Amygdala (tissue), 56 donors: ENCODE results near the gene ADGRV1.
A peak's percentile ranks its signal among the peaks of the same experiment; 100 is the strongest.
"Not testable (repeated sequence)": the region's sequence is repeated elsewhere in the genome, so short reads cannot be mapped to it uniquely, and the experiment has no call there.

Experiments
- DNase-seq, 56 donors: peaks; one replicate each; lab custom pipeline; 2025; lab: John Stamatoyannopoulos, UW

The ADGRV1 gene

DNA sequence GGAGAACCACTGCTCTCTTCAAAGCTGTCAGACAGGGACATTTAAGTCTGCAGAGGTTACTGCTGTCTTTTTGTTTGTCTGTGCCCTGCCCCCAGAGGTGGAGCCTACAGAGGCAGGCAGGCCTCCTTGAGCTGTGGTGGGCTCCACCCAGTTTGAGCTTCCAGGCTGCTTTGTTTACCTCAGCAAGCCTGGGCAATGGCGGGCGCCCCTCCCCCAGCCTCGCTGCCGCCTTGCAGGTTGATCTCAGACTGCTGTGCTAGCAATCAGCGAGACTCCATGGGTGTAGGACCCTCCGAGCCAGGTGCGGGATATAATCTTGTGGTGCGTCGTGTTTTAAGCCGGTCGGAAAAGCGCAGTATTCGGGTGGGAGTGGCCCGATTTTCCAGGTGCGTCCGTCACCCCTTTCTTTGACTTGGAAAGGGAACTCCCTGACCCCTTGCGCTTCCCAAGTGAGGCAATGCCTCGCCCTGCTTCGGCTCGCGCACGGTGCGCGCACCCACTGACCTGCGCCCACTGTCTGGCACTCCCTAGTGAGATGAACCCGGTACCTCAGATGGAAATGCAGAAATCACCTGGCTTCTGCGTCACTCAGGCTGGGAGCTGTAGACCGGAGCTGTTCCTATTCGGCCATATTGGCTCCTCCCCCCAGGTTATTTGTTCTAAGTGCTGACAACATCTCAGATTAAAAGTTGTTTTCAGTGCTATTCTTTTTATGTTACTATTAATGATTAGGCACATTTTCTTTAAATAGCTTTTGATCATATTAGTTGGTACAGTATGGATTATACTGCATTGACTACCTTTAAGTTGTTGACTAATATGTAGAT is 370.6 kb downstream of the ADGRV1 start:
- DNase-seq = not testable (repeated sequence)

DNA sequence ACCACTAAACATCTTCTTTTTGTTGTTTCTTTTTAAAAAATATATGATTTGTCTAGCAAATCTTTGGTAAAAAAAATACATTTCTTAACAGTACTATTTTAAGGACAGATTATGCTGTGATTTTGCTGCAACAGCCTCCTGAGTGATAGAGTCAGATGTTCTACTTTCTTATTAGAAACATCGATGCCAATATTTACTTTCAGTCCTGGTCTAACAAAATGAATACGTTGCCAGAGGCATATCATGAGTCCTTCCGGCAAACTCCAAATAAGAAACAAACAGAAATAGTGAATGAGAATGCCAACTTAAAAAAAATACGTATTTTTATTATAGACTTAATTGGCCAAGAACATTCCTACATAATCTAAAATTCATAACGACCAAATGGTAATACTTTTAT is 371.5 kb downstream of the ADGRV1 start:
- no peak for DNase-seq

DNA sequence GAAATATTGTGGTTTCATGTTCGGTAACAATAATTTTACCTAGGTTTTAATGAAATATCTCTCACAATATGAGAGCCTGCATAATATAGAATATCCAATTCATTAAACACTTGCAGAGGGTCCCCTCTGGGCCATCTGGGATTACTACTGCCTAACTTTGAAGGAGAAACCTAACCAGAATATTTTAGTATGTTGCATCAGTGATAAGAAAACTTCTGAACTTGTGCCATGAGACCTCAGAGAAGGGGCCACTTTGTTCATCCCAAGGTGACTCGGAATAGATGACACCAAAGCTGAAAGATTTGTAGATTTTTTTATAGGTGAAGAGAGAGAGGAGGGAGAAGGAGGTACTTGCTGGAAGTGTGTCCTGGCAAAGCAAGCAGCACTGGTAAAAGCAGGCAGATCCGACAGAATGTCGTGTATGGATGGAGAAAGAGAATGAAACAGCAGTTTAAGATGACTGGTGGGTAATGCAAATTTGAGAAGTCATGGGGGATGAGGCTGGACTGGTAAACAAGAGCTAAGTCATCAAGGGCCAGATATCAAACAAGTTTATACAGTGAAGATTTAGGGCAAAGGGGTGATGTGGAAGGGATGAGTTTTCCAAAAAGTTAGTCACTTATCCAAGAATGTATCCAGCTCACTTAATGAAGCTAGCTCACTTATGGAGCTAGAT is 372.3 kb downstream of the ADGRV1 start:
- no peak for DNase-seq

DNA sequence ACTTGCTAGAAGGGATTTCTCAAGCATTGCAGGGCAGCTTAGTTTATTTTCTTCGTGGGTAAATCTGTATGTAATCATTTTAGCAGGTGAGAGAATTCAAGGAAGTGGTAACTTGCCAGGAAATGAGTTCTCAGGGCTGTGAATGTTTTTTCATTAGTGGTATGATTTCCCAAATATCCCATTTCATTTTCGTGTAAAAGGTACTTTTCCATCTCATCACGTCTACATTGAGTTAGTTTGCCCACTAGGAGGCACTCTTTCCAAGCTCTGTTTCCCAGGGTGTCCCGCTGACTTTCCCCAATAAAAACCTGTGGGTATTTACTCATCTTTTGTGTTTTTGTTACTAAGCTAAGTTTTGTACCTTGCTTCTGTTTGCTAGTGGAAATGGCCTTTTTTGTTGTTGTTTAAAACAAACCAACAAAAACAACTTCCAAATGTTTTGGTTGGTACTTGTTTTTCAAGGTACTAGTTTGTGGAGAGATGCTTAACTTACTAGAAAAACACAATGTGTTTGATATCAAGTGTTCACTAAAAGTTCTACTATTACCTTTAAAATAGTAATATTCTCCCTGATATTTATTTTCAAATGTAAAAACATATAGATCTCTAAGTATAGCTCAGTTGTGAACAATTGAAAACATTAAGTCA is 373.6 kb downstream of the ADGRV1 start:
- DNase-seq = peak in 5 of 56 donors; percentile 0 to 26 (median 5)

DNA sequence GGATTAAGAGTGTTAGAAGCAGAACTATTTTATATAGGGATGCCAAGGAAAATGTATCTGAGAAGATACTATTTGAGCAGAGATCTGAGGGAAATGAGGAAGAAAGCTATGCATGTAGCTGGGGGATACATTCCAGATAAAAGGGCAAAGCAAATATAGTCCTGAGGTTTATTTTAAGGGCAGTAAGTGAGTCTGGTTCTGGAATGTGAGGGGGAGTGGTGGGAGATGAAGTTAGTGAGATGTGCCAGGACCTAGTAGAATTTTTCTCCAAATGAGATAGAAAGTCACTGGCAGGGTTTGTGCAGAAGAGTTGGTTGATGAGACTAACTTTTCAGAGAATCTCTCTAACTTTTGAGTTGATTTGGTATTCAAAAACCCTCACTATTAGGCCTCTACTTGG is 374.7 kb downstream of the ADGRV1 start:
- no peak for DNase-seq

DNA sequence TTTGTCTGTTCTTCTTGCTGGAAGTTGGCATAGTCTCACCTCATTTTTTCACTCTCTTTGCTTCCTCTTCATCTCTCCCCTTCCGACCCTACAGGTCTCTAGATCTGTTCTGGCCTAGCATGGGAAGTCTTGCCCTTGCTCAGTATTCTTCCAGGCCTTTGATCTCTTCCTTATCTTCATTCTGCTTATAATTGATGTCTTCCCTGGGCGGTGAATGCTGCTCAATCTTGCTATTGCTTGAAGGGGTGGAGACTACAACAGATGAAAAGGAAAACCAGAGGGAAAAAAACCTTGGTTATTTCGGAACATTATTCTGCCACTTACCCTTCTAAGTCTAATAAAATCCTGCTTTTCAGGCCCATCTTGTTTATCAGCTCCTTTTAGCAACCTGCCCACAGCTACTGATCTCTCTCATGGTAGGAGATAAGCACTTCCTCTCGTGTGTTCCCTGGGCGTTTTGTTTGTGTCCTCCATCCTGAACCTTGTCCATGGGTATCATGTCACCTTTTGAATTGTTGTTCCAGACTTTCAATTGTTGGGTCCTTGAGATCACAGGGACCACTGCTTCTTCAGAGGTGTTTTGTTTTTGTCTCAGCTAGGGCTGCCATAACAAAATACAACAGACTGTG is 375.6 kb downstream of the ADGRV1 start:
- no peak for DNase-seq

DNA sequence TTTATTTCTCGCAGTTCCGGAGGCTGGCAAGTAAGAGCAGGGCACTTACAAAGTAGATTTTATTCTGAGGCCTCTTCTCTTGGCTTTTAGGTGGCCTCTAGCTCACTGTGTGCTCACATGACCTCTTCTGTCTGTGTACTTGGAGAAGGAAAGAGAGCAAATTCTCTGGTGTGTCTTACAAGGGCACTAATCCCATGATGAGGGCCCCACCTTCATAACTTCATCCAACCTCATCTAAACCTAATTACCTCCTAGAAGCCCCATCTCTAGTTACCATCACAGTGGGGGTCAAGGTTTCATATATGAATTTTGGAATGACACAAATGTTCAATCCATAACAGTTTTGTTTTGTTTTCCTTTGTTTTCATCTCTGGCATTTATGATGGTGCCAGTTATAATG is 376.1 kb downstream of the ADGRV1 start:
- DNase-seq = no peak

DNA sequence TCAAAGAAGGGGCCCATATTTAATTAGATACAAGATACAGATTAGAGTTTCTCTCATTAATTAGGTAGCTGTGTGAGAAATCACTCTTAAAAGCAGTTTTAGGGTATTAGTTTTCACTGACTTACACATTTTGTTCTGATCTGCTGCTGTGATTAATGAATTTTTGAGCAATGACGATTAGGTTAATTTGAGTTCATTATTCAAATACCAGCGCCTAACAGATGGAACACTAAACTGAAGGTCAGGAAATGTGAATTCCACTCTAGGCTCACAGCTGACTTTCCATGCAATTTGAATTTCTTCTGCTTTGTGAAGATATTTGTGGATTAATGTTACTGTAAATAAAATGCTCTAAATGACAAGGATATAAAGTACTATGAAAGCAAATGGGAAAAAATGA is 380.6 kb downstream of the ADGRV1 start:
- DNase-seq = no peak

DNA sequence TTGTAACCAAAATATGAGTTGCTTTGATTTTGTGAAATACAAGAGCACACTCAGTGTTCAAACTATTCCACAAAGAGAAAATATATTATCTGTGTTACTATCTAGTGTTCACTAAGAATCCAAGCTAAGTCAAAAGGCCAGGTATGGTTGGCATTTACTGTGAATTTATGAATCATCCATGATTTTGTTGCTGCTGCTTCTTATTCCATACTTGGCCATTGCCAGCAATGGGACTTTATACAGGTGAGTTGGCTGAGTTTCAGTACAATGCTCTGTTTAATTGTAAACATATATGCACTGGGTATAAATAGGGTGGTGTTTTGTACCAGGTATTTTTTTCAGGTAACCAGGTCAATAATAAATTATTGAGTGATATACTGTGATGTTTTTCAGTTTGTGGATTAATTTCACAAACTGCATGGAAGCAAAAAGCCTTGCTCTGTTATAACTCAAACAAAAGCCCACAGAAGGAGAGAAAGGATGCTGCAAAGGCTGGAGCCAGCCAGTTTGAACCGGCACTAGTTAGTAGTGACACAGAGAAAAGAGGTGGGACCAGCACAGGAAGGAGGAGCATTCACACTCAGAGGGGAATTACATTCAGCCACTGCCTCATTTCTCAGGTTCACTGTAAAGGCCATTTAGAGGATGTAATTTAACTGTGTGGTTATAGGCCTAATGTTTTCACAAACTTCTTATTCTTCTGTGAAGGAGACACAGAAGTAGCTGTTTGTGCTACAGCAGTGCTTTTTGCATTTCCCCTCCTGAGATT is 381.8 kb downstream of the ADGRV1 start:
- DNase-seq = peak in 5 of 56 donors; percentile 0 to 58 (median 4)

DNA sequence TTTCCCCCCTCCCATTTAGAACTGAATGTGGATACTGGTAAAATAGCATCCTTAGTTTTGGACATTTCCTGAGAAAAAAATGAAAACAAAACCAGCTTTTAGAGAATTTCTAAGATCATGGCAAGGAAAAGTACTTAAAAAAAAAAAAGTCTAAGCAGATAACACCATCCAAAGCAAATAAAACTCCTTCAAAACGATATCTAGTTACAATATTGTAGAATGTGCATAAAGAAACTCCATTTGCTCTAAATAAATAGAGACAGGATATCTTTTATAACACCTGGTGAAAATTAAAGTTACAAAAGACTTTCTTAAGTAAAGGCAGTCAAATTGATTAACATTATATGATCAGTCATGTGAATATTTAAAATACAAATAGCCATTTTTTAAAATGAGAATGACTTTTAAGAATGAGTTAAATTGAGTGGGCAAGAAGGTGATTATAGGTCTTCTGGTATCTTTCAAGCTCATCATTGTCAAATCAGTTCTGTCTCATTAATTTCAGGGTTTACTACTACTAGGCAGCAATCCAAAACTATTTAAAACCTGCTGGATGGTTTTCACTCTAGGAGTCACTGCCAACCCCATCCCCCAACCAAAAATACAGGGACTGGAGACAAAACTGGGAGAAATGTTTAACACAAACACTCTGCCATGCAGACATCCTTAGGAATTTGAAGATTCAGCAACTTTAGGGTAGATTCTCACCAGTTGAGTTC is 382.6 kb downstream of the ADGRV1 start:
- DNase-seq = no peak

DNA sequence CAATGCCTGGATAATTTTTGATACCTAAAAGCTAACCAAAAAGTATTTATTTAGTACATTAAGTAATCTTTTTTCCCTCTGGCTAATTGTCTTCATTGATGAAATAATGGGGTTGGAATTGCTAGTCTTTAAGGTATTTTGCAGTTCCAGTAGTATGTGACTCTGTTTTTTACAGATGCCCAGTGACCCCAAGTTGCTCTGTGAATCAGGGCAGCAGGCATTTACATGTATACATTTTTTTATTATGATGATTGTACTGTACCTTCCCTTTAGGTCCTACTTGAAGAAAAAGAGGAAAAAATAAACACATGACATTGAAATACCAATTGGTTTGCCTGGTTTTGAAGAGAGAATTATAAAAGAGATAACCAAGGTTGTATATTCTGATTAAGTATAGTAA is 385.5 kb downstream of the ADGRV1 start:
- DNase-seq = no peak

DNA sequence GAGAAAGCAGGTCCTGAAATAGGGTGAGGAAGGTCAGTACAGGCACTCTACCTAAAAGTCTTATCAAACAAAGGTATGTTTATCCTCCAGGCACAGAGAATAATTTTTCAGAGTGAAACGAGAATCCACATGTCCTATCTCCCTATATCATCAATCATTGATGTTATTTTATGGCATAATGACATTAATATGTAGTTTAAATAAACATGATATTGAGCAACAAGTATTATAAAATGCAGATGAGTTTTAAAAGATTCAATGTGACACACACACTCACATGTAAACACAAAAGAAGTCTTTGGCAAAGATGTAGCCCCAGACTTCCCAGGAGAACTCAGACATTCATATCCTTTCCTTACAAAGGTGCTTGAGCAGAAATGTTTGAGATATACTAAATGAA is 389.1 kb downstream of the ADGRV1 start:
- DNase-seq = no peak

DNA sequence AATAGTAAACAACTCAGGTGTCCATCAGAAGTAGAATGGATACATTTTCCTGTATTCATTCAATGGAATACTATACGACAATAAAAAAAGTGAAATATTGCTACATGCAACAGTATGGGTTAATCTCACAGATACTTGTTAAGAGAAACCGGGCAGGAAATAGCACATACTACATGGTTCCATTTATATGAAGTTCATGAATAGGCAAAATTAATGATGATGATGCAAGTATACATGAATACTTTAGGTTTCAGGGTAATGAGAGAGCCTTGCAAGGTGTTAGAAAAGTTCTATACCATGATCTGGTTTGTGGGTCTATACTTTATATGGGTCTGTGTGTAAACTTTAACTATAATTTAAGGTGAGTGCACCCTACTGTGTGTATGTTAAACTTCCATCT is 390.4 kb downstream of the ADGRV1 start:
- DNase-seq = no peak

DNA sequence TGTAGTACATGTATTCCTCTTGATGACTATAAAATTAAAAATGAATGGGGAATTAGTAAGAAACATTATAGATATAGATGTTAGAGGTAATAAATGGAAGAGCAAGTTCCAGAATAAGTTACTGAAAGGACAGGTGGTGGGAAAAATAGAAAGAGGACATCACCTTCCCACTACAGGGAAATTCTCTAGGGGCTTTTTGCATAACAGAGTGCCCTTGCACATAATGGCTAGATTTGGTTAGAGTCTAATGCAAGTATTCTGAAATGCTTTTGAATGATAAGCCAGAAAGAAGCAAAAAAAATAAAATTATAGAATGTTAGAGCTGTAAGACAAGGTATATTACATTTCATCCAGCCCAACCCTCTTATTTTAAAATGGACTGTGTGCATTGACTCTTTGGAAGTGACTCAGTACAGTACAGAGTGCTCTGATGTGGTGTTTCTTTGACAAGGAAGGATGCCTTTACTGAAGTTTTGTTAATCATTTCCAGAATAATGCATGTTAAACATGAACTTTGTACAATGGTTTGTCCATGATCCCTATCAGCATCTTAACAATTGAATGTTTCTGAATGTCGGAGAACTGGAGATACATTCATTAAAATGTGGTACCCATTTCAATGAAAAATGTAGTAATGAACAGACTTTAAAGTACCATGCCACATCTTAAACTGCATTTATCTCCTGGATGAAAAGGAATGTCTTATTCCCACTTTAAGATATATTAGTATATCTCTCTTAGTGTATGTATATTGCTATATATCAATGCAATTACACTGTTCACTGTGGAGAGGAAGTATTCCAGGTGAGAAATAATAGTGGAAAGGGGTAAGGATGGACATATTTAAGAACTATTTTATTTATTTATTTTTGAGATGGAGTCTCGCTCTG is 391.1 kb downstream of the ADGRV1 start:
- no peak for DNase-seq

DNA sequence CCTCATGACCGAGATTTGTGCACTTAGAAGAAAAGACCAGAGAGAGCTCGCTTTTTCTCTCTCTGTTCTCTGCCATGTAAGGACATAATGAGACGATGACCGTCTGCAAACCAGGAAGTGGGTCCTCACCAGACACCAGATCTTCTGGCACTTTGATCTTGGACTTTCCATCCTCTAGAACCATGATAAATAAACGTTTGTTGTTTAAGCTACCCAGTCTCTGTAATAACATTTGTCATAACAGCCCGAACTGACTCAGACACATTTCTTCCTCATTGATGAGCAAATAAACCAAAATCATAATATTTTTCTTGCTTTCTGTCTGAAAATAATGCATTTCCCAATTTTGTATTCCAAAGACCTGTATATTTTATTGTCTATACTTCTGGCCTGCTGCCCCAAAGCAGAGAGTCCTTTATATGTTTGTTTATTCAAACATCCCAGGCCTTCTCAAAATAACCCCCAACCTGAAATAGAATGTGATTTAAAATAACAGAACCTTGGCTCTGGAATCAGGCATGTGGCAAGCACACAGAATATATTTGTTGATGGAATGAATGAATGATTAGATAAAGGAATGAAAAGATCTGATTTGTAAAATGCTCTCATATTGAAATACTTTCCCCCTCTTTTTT is 396.5 kb downstream of the ADGRV1 start:
- DNase-seq = no peak

DNA sequence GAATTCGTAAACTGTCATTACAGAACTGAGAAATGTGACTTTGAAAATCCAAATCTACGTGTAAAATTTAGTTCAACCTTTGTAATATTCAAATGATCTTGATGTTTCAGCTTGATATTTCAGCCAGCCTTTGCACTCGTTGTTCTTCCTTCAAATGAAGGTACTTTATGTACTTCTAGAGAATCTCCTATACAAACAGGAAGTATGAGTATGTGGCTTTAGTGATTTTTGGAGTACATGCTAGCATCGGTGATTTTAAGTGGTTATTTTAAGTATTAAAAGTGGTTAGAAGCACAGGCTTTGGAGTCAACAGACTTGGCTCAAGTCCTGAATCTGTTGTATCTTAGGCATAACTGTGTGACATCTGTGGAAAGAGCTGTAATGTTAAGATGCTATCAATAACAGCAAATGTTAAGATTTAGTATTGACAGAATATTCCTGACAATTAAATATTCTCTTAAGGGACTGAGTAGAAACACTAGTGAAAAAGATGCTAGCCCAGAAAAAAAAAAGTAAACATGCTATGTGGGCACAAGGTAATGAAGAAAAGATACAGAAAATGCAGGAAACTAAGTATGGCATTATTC is 398.0 kb downstream of the ADGRV1 start:
- no peak for DNase-seq

DNA sequence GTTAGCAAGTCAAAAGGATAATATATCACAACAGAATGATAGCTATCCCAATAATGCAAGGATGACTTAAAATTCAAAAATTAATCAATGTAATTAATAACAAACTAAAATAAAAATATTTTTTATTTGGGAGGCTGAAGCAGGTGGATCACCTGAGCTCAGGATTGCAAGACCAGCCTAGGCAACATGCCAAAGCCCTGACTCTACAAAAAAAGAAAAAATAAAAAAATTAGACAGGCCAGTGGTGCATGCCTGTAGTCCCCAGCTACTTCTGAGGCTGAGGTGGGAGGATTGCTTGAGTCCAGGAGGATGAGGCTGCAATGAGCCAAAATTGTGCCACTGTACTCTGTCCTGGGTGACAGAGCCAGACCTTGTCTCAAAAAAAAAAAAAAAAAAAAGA is 399.3 kb downstream of the ADGRV1 start:
- DNase-seq = no peak

DNA sequence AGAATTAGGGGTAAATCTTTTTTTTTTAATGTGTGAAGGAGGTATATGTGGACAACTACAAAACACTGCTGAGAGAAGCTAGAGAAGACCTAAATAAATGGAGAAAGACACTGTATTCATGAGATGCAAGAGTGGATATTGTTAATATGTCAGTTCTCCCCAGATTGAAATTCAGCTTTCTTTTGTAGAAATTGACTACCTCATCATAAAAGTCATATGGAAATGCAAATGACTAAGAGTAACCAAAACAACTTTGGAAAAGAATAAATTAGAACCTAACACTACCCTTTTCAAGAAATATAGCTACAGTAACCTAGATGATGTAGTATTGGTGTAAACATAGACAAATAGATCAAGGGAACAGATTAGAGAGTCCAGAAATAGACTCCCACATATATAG is 400.7 kb downstream of the ADGRV1 start:
- no peak for DNase-seq
